NOMO-1 (cell line): Measurements from ENCODE around the gene SNX13.

Experiments used
- DNase-seq, 2 experiments: peaks; one replicate each; lab custom pipeline; 2025; ENCODE audit not compliant: unreplicated experiment in 2 of 2; lab: John Stamatoyannopoulos, UW

SNX13 gene

DNA sequence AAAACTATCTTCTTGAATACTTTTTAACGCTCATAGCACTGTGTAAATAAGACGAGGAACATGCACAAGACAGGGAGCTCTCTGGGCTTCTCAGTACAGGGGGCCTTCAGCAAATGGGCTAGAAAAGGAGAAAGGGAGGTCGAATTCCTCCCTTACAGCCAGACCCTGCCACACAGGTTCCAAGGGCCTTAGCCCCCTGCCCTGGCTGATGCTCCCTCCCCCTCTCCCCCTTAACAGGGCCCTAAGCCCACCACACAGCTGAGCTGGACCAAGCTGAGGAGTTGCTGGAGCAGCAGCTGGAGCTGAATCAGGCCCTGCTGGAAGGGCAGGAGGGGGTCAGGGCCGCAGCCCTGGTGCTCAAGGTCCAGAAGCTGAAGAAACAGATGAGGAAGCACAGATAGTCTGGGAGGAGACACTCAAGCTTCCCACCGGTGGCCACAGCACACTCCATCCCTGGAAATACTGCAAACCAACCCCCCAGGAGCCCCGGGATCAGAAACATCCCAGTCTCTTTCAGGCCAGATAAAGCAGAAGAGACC, 153.9 kb downstream of the SNX13 start:
- no peak for DNase-seq

DNA sequence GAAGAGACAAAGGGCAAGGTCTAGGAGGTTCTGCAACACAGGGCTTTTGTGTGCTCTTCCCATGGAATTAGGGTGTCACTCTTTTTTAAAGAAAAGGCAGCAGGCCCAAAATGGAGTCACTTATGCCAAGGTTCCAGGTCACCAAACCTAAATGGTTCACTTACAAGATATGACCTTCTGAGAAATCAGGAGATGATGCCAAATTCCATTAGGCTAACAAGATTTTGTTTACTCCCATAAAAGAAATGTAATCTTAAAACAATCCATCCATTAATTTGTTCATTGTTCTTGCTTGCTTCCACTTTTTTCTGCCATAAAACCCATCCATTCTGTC, 158.1 kb downstream of the SNX13 start:
- no peak for DNase-seq

GRCh38 chr7:17781491-17782215, 158.6 kb downstream of the SNX13 start:
- no peak for DNase-seq

DNA sequence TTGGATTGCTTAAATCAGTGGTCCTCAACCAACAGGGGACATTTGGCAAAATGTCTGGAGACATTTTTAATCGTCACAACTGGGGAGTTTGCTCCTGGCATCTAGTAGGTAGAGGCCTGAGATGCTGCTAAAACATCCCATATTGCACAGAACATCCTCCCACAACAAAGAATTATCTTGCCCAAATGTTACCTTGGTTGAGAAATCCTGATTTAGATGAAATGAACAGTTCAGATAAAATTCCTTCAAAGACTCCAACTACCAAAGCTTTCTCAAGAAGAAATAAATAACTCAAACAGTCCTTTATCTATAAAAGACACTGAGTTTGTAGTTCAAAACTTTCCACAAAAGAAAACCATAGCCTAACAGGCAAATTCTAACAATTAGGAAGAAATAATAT, 160.9 kb downstream of the SNX13 start:
- no peak for DNase-seq

- no peak for DNase-seq
Measured at GRCh38 chr7:17774716-17775288, 165.5 kb downstream of the SNX13 start.

GRCh38 chr7:17774248-17774647, 166.0 kb downstream of the SNX13 start:
- peak in 1 of 2 experiments; percentile 5 for DNase-seq

- DNase-seq: peak; percentile 80 to 99
Measured at GRCh38 chr7:17773289-17773626, 167.0 kb downstream of the SNX13 start.

DNA sequence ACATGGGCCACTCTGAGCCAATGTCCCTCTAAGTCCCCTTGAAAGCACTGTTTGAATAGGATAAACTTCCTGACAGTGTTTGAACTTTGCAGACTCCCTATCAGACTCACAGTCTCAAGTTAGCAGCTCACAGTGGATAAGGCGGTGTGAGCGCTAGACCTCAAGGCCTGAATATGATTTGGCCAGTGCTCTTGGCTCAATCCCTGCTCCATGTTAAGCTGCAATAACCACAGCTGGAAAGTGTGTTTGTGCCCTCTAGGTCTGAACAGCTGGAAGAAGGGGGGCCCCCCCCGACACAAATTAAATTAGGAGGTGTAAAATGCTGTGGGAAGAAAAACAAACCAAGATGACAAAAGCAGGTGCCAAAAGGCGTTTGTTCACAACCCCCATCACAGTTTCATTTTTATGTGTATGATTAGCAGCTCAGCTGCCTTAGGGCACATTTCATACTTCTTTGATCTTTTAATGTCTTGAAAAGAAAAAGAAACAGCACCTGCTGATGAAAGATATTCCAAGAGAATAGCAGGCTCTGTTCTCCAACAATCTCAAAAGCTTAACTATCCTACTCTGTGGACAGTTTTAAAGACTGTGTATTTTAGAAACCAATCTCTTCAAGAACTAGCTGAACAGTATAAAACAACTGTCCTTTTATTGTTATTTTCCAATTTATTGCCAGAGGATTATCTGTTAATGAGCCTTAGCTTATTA, 167.6 kb downstream of the SNX13 start:
- DNase-seq: no peak

- DNase-seq: no peak
Measured at GRCh38 chr7:17771901-17772408, 168.3 kb downstream of the SNX13 start.

- DNase-seq: peak; percentile 92 to 98
Measured at GRCh38 chr7:17770710-17771375, 169.5 kb downstream of the SNX13 start.

DNA sequence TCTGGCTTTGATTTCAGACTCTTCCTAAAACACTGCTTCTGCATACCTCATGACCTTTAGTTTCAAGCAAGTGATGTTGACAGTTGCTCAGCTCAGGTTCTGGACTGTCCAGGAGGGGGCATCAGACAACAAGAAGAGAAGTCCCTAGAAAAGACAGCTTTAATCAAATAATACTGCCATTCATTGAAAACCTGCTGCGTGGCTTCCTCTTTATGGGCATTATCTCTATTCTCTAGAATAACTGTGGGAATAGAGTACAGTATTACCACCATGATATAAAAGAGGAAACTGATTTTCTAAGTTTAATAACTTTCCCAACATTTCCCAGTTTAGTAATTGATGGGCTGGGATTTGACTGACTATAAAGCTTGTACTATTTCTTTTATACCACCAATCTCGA, 170.4 kb downstream of the SNX13 start:
- DNase-seq: peak; percentile 58 to 86

DNA sequence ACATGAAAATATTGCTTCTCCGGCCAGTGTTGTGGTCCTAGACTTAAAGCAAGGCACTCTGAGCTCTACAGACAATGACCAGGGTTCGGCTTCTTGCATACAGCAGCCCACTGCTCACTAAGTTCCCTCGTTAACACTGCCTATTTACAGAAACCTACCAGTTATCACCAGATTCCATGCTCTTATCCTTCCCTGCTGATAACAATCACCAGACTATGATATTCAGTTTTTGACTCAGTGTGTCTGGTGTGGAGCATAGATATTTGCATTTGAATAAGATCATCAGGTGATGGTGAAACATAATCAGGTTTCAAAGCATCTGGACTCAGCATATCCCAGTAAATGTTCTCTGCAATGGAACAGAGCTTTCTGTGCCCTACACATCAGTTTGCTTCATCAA, 182.3 kb downstream of the SNX13 start:
- no peak for DNase-seq

- no peak for DNase-seq
Measured at GRCh38 chr7:17746020-17746530, 194.2 kb downstream of the SNX13 start.

DNA sequence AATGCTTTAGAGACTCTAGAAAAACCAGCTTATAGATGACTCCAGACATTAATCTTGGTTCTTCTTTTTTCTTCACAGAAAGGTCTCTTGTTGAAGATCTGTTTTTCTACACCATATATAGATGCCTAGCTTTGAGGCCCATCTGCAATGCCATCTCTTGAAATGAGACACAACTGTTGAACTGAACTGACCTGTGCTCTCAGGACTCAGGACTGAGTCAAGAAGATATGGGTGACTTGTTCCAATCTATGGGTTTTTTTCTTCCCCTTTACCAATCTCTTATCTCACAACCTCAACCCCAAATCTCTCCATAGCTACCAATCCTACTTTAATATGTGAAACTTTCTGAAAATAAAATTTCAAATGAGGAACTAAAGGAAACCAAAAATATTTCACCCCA, 194.7 kb downstream of the SNX13 start:
- DNase-seq: no peak

DNA sequence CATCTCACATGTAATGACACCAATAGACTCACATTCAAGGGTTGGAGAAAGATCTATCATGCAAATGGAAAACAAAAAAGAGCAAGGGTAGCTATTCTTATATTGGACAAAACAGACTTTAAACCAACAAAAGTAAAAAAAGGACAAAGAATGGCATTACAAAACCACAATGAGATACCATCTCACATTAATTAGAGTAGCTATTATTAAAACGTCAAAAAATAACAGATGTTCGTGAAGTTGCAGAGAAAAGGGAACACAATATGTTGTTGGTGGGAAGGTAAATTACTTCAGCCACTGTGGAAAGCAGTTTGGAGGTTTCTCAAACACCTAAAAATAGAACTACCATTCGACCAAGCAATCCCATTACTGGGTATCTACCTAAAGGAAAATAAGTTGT, 197.0 kb downstream of the SNX13 start:
- peak; percentile 6 to 46 for DNase-seq

DNA sequence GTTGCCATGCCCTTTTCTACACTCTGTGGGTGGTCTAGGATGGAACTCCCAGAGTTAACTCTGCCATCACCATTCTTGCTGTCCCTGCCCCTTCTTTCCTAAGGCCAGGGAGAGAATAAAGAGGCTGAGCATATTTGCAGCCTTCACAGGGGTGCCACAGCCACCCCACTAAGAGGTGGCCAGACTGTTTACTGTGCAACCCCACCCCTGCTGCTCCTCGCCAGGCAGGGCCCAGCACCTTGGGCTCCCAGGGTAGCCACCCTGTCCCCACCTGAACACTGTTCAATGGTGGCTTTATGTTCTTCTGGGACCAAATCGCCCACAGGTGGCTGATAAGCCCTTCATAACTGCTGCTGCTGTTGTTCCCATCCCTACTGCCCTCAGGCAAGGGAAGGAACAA, 198.9 kb downstream of the SNX13 start:
- DNase-seq: no peak
